Cardiac fibroblast (primary cell): ENCODE results near the gene EPHA8.
A peak's percentile ranks its signal among the peaks of the same experiment; 100 is the strongest.

ENCODE experiments used
- DNase-seq, 2 donors: peaks; one replicate each; pipeline versions ENCODE4 v3.0.0 to v3.0.0-alpha.2; 2010; ENCODE audit warnings: low read depth in 2 of 2
- H3K4me3 ChIP-seq, 2 donors: replicated peaks in 1 of 2; 1 replicate in 1 of 2; 2 replicates in 1 of 2; pipeline ENCODE4 v1.5.1; 2011; ENCODE audit warnings: low read depth in 2 of 2, low read length in 2 of 2, mild to moderate bottlenecking in 2 of 2, moderate library complexity in 1 of 2
- CTCF ChIP-seq: IDR thresholded peaks from one replicate; pipeline ENCODE4 v1.5.1; 2011; ENCODE audit warnings: low read depth, mild to moderate bottlenecking, low read length, inconsistent platforms

The EPHA8 gene

DNA sequence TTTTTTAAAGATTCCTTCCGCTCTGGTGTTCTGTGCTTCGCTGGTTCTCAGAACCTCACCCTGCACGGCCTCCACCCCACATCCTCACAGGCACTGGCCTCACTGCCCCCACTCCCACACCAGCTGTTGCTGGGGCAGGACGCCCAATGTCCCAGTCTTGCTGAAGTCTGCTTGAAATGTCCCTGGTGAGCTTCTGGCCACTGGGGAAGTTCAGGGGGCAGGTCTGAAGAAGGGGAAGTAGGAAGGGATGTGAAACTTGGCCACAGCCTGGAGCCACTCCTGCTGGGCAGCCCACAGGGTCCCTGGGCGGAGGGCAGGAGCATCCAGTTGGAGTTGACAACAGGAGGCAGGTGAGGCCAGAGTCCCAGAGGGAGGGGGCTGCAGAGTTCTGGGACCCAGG lies 73.1 kb downstream of the EPHA8 start, which contains the start of gene C1QA:
C1QA (plus strand) TSS at position 276 of the 400 bp plus-strand sequence. CDS start 989 bp downstream, outside the sequence.
- no peak for DNase-seq
- H3K4me3 ChIP-seq, result no peak within 1 kb of the TSS
- TF ChIP-seq CTCF, result no peak

DNA sequence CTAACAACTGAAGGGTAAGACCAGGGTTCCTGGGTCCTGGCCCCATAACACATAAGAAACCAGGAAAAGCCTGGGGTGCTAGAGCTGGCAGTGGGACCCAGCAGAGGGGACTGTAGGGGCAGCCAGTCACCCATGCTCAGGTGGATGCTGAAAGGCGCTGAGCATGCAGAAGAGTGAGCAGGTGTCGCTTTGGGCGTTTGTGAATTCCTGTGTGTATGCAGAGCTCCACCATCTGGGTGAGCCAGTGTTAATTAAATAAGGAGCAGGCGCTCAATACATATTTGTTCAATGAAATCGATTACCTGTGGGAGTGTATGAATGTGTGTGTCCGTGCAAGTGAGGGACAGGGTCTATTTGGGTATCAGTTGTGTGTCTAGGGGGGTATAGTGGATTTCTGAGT lies 73.6 kb downstream of the EPHA8 start:
- TF ChIP-seq CTCF, result no peak
- no peak overlapping the region for H3K4me3 ChIP-seq
- DNase-seq, result no peak

DNA sequence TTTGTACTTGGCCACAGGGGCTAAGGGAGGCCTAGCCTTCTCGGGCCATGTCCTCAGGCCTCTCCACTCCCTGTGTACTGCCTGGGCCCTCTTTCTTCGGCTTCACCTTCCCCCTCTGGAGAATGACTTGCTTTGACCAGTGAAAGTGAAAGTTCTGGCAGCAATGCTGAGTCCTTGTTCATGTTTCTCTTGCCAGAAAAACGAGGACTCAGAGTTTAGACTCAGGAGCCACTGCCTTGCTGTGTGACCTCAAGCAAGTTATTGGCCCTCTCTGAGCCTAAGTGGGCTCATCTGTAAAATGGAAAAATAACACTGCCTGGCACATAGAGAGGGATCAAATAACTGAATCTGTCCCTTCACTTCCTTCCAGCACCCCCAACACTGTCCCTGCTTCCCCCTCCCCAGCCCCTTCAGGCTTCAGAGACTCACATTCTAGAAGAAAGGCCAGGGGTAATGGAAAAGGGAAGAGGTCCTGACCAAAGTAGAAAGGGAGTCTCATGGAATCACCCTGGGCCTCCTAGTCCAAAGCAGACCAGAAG lies 74.7 kb downstream of the EPHA8 start:
- TF ChIP-seq CTCF, result no peak
- H3K4me3 ChIP-seq, result no peak overlapping the region
- no peak for DNase-seq

DNA sequence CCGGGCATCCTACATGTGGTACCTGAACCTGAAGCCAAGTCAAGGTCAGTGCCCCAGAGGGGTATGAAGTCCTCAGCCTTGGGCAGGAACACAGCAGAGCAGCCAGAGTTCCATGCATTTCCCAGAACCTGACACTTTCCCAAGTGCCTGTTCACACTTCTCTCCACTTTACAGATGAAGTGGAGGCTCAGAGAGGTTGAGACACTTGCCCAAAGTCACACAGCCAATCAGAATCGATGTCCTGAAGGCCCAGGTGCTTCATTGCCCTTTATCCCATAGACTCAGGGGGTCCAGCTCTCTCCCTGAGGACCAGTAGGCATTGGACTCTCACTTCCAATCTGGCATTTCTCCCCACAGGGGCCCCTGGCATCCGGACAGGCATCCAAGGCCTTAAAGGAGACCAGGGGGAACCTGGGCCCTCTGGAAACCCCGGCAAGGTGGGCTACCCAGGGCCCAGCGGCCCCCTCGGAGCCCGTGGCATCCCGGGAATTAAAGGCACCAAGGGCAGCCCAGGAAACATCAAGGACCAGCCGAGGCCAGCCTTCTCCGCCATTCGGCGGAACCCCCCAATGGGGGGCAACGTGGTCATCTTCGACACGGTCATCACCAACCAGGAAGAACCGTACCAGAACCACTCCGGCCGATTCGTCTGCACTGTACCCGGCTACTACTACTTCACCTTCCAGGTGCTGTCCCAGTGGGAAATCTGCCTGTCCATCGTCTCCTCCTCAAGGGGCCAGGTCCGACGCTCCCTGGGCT lies 75.4 kb downstream of the EPHA8 start:
- TF ChIP-seq CTCF, result no peak
- no peak for DNase-seq
- H3K4me3 ChIP-seq, result no peak overlapping the region

GRCh38 chr1:22639286-22639685 lies 76.0 kb downstream of the EPHA8 start:
- H3K4me3 ChIP-seq, result no peak overlapping the region
- no peak for TF ChIP-seq CTCF
- peak; percentile 27 to 42 for DNase-seq

GRCh38 chr1:22641247-22641646 lies 78.0 kb downstream of the EPHA8 start:
- H3K4me3 ChIP-seq, result no peak overlapping the region
- TF ChIP-seq CTCF, result no peak
- DNase-seq, result no peak
